NCI-H460 (cell line): Measurements from ENCODE around the gene DGCR6. TPM values are rescaled to one million over a fixed set of nuclear protein-coding genes. Genes with fewer than 3 reads are reported as not detected.
"Not testable (repeated sequence)": the region's sequence is repeated elsewhere in the genome, so short reads cannot be mapped to it uniquely, and the experiment has no call there.

ENCODE experiments used
- DNase-seq: peaks from one replicate; pipeline ENCODE4 v3.0.0-alpha.2; 2016; ENCODE audit warnings: low read depth; ENCODE audit errors: extremely low read depth
- total RNA-seq: library from RNA; depleted of rRNA; stranded (reverse); fragments of >200 nt; shearing (Covaris generic); gene quantifications from 2 replicates; pipeline ENCODE4 v1.2.3, GENCODE V29; 2014; rRNA removed

The DGCR6 gene
- total RNA-seq, 1 experiment from 2014 or later = 0.35 TPM

DNA sequence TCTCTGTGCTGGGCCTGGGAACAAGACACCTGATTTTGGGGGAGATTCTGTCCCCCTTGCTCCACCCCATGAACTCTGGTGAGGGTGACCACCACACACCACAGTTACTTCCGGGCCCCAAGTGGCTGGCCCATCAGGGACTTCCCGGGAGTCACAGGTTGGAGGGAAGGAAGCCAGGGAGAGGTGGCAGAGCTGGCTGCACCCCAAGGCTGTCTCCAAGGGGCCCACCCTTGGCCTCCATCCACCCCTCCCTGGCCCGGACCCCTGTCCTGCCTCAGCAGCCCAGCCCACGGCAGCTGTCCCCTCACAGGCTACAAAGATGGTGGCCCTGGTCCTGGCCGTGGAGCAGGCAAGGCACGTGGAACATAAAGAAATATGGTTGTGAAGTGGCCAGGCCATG lies 53.1 kb downstream of the DGCR6 start:
- DNase-seq = not testable (repeated sequence)

DNA sequence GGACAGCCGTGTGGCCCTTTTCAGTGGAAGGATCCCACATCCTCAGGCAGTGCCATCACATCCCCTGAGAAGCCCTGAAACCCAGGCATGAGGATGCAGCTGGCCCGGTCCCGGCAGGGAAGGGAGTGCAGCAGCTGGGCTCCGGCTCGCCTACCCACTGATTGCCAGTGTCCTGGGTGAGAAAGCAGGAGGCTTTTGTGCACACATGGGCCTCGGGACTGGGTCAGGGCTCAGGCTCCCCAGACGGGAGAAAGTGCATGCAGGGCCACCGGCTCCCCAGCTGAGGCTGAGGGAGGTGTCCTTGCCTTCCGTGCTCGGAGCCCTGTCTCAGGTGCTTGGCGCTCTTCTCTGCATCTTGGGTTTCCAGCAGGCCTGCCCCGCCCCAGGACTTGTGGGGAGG lies 53.6 kb downstream of the DGCR6 start:
- DNase-seq = not testable (repeated sequence)

DNA sequence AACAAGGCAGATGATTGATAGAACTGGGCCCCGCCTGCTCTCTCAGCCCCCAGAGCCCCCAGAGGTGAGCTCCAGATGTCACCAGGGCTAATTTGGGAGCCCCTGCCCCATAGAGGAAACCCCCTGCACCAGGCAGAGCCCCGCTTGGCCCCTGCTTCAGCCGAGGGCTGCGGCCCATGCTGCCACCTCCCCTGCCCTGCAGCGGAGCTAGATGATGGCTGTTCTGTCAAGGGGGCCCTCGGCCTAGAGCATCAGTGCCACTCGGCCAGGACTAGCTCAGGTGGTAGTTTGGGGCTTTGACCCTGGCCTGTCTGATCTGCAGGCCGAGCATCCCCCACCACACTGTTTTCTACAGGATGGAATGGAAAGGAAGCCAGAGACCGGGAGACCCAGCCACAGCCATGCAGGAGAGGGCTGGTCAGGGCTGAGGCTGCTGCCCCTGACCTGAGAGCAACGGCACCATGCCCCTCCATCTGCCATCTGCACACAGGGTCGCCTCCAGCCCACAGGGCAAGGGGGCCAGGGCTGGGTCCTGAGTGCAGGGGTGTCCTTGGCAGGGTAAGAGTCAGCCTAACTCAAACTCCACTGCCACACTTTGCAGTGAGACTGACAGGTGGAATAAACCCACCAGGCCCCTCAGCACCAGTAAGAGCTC lies 54.2 kb downstream of the DGCR6 start:
- not testable (repeated sequence) for DNase-seq

DNA sequence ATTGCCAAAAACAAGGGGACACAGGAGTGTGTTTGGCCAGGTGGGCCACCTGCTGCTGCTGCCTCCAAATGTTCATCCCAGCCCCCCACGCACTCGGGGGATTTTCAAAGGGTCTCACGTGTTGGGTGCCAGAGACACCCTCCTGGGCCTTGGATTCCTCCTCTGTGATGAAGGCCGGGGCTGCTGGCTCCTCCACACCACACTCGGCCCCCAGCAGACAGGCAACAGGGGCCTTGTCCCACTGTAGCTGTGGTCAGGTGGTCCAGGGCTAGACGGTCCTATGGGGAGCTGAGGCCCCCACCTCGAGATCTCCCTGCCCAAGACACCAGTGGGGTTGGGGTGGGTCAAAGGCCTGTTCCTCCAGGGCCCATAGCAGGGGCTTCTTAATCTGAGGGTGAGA lies 55.1 kb downstream of the DGCR6 start:
- DNase-seq = not testable (repeated sequence)

Other genes with a start within 250 kb of the DGCR6 start
- 0.23 and 0.40 TPM in 2 replicates for gene PRODH, start 30.0 kb downstream of the DGCR6 start, total RNA-seq
- 15.0 and 16.7 TPM in 2 replicates for gene DGCR2, start 216.1 kb downstream of the DGCR6 start, total RNA-seq
- gene TSSK2, start 225.0 kb downstream of the DGCR6 start, total RNA-seq = not detected in 2 replicates
- 7.3 and 7.8 TPM in 2 replicates for gene ESS2, start 238.3 kb downstream of the DGCR6 start, total RNA-seq
- not detected in 2 replicates for gene GSC2, start 244.0 kb downstream of the DGCR6 start, total RNA-seq